Peyer's patch (tissue), 4 donors: ENCODE measurements around the gene SULT1B1. TPM values are rescaled to one million over a fixed set of nuclear protein-coding genes. Genes with fewer than 3 reads are reported as not detected.

Experiments used
- DNase-seq, 3 donors: peaks; one replicate each; pipeline ENCODE4 v3.0.0-alpha.2; 2017 to 2019
- H3K27ac ChIP-seq, 4 donors: fragments of 200-600 bp; sonication (generic); one replicate each; pipeline ENCODE4 v1.5.1; 2016 to 2019
- H3K27me3 ChIP-seq, 2 donors: fragments of 200-600 bp; sonication (generic); one replicate each; pipeline ENCODE4 v1.5.1; 2019
- H3K36me3 ChIP-seq, 3 donors: fragments of 200-600 bp; sonication (generic); one replicate each; pipeline ENCODE4 v1.5.1; 2016 to 2019
- H3K4me1 ChIP-seq, 4 donors: fragments of 200-600 bp; sonication (generic); one replicate each; pipeline ENCODE4 v1.5.1; 2016 to 2019
- H3K4me3 ChIP-seq, 4 donors: fragments of 200-600 bp; sonication (generic); 1 replicate in 3 of 4; 2 replicates in 1 of 4; pipeline ENCODE4 v1.5.1; 2016 to 2019; ENCODE audit warnings: mild to moderate bottlenecking in 1 of 4
- H3K9me3 ChIP-seq, 4 donors: fragments of 200-600 bp; sonication (generic); one replicate each; pipeline ENCODE4 v1.5.1; 2016 to 2019; ENCODE audit warnings: mild to moderate bottlenecking in 1 of 4
- CTCF ChIP-seq, 6 experiments: fragments of 450-650 bp in 4 of 6; fragments of 200-600 bp in 2 of 6; sonication (generic) in 1 of 6; IDR thresholded peaks; one replicate each; pipeline ENCODE4 v1.5.1; 2017 to 2019; ENCODE audit warnings: antibody characterized with exemption in 6 of 6, mild to moderate bottlenecking in 3 of 6, moderate library complexity in 1 of 6
- POLR2A ChIP-seq, 2 donors: fragments of 450-650 bp; IDR thresholded peaks; one replicate each; pipeline ENCODE4 v1.5.1; 2017; ENCODE audit warnings: antibody characterized with exemption in 2 of 2, mild to moderate bottlenecking in 2 of 2, moderate library complexity in 2 of 2
- total RNA-seq, 4 donors: library from RNA; depleted of rRNA; stranded (reverse); fragments of >200 nt; gene quantifications; one replicate each; pipeline ENCODE4 v1.1.0, GENCODE V29; 2016

Gene SULT1B1
- total RNA-seq, 4 donors from 2014 or later = 15.7 to 137 (median 99.9) TPM

- DNase-seq = no peak
- TF ChIP-seq CTCF (IDR thresholded peaks at IDR 0.05) (no peak), POLR2A (IDR thresholded peaks at IDR 0.05) (no peak)
- H3K27ac ChIP-seq = no peak overlapping the region
- no peaks in the 10 kb centered on the region for H3K9me3 ChIP-seq
- H3K4me1 ChIP-seq = no peaks in the 10 kb centered on the region
- H3K4me3 ChIP-seq = no peak overlapping the region
- no peaks in the 10 kb centered on the region for H3K36me3 ChIP-seq
- H3K27me3 ChIP-seq = no peaks in the 10 kb centered on the region
Measured at GRCh38 chr4:69697536-69698242, 62.7 kb downstream of the SULT1B1 start.

- no peaks in the 10 kb centered on the region for H3K27me3 ChIP-seq
- no peak overlapping the region for H3K27ac ChIP-seq
- no peaks in the 10 kb centered on the region for H3K9me3 ChIP-seq
- TF ChIP-seq CTCF (IDR thresholded peaks at IDR 0.05) (peak in 5 of 6 experiments; percentile 27 to 85 (median 75)), POLR2A (IDR thresholded peaks at IDR 0.05) (no peak)
- H3K36me3 ChIP-seq = no peaks in the 10 kb centered on the region
- no peak for DNase-seq
- H3K4me3 ChIP-seq = no peak overlapping the region
- no peaks in the 10 kb centered on the region for H3K4me1 ChIP-seq
Measured at GRCh38 chr4:69689599-69689998, 70.8 kb downstream of the SULT1B1 start.

- TF ChIP-seq CTCF (IDR thresholded peaks at IDR 0.05) = no peak
- TF ChIP-seq POLR2A (IDR thresholded peaks at IDR 0.05) = no peak
Measured at GRCh38 chr4:69684804-69685203, 75.6 kb downstream of the SULT1B1 start.

More at GRCh38 chr4:69684804-69685203, 75.6 kb downstream of the SULT1B1 start:
- Histone ChIP-seq H3K27ac (no peak overlapping the region), H3K36me3 (no peaks in the 10 kb centered on the region), H3K27me3 (no peaks in the 10 kb centered on the region), H3K4me3 (no peak overlapping the region), H3K9me3 (no peaks in the 10 kb centered on the region), H3K4me1 (no peaks in the 10 kb centered on the region)
- no peak for DNase-seq

Other genes with a start within 250 kb of the SULT1B1 start
- not detected for gene UGT2A2, start 121.0 kb downstream of the SULT1B1 start, total RNA-seq
- gene UGT2A1, start 107.4 kb downstream of the SULT1B1 start, total RNA-seq = not detected
- gene SULT1E1, start 99.5 kb upstream of the SULT1B1 start, total RNA-seq = 10 to 100 TPM in 3 of 4 donors, 1 to 10 TPM in 1; 8.3 to 67.3 (median 44.1) TPM
- gene CSN1S1, start 170.4 kb upstream of the SULT1B1 start, total RNA-seq = not detected
- not detected for gene CSN2, start 205.1 kb upstream of the SULT1B1 start, total RNA-seq
- gene STATH, start 235.3 kb upstream of the SULT1B1 start, total RNA-seq = not detected